H1 (cell line): Measurements from ENCODE around the gene PNMA1. TPM values are rescaled to one million over a fixed set of nuclear protein-coding genes. Genes with fewer than 3 reads are reported as not detected.

Experiments used
- CTCF ChIA-PET: fragments of 300-600 bp; sonication (Branson Sonifier 250); formaldehyde crosslinking; loops from one replicate; lab custom pipeline; 2021; ENCODE audit not compliant: partially characterized antibody; lab: Charles Lee
- POLR2A ChIA-PET: fragments of 300-600 bp; sonication (Branson Sonifier 250); formaldehyde crosslinking; loops from one replicate; lab custom pipeline; 2021; ENCODE audit warnings: inconsistent platforms; ENCODE audit not compliant: partially characterized antibody; lab: Charles Lee
- DNase-seq, 2 experiments: peaks; one replicate each; pipeline versions ENCODE4 v3.0.0 to v3.0.0-alpha.2; 2010 to 2022; ENCODE audit warnings: low spot score in 2 of 2, low read depth in 1 of 2, mixed read lengths in 1 of 2
- FAIRE-seq: peaks from 2 replicates; lab custom pipeline; 2011; peaks lifted over from hg19 to GRCh38; lab: Jason Lieb, UNC
- H2AFZ ChIP-seq: 2 replicates; pipeline ENCODE4 v1.8.1; 2012; ENCODE audit warnings: low read length, inconsistent platforms
- H2AK5ac ChIP-seq: 2 replicates; pipeline ENCODE4 v1.6.1; 2013; ENCODE audit warnings: low read depth, low read length
- H2BK120ac ChIP-seq: replicated peaks from 2 replicates; pipeline ENCODE3; 2013; ENCODE audit warnings: low read depth, low read length, inconsistent platforms
- H2BK12ac ChIP-seq: 2 replicates; pipeline ENCODE4 v1.6.1; 2013; ENCODE audit warnings: low read depth, low read length
- H2BK15ac ChIP-seq: 2 replicates; pipeline ENCODE4 v1.6.1; 2013; ENCODE audit warnings: low read length
- H2BK20ac ChIP-seq: 2 replicates; pipeline ENCODE4 v1.6.1; 2013; ENCODE audit warnings: low read length
- H2BK5ac ChIP-seq: 2 replicates; pipeline ENCODE4 v1.6.1; 2013; ENCODE audit warnings: low read depth, low read length
- H3K14ac ChIP-seq: 2 replicates; pipeline ENCODE4 v1.6.1; 2013; ENCODE audit warnings: inconsistent platforms; ENCODE audit not compliant: insufficient read length
- H3K18ac ChIP-seq: 2 replicates; pipeline ENCODE4 v1.6.1; 2013; ENCODE audit warnings: low read length; ENCODE audit errors: extremely low read depth
- H3K23ac ChIP-seq: 2 replicates; pipeline ENCODE4 v1.6.1; 2013; ENCODE audit warnings: inconsistent platforms; ENCODE audit not compliant: insufficient read length
- H3K23me2 ChIP-seq: 2 replicates; pipeline ENCODE4 v1.6.1; 2013; ENCODE audit warnings: low read depth, low read length
- H3K27ac ChIP-seq: 2 replicates; pipeline ENCODE4 v1.6.1; 2011; ENCODE audit warnings: low read depth, low read length, inconsistent platforms
- H3K27me3 ChIP-seq, 4 experiments: replicated peaks in 1 of 4; 1 replicate in 1 of 4; 2 replicates in 3 of 4; pipeline versions ENCODE4 v1.6.1 to v1.8.1; 2011 to 2013; ENCODE audit warnings: low read length in 3 of 4, mild to moderate bottlenecking in 3 of 4, inconsistent platforms in 2 of 4, mixed read lengths in 2 of 4, moderate library complexity in 1 of 4; ENCODE audit not compliant: control insufficient read depth in 3 of 4, insufficient read depth in 3 of 4; ENCODE audit errors: extremely low read depth in 1 of 4
- H3K36me3 ChIP-seq, 4 experiments: 2 replicates each; pipeline versions ENCODE4 v1.6.1 to v1.8.1; 2011 to 2013; ENCODE audit warnings: mild to moderate bottlenecking in 4 of 4, low read length in 3 of 4, moderate library complexity in 2 of 4, control low read depth in 1 of 4, inconsistent platforms in 1 of 4; ENCODE audit not compliant: insufficient read depth in 4 of 4, control insufficient read depth in 2 of 4
- H3K4ac ChIP-seq: replicated peaks from 2 replicates; pipeline ENCODE3; 2013; ENCODE audit warnings: low read length, low read depth, mixed read lengths, inconsistent platforms; ENCODE audit not compliant: insufficient read length
- H3K4me1 ChIP-seq, 4 experiments: replicated peaks in 1 of 4; 1 replicate in 1 of 4; 2 replicates in 3 of 4; pipeline versions ENCODE4 v1.6.1 to v1.8.1; 2011 to 2013; ENCODE audit warnings: low read length in 3 of 4, inconsistent platforms in 2 of 4, mixed read lengths in 1 of 4; ENCODE audit not compliant: insufficient read depth in 4 of 4, control insufficient read depth in 3 of 4
- H3K4me2 ChIP-seq, 2 experiments: 2 replicates each; pipeline versions ENCODE4 v1.6.1 to v1.8.1; 2011 to 2013; ENCODE audit warnings: low read depth in 2 of 2, low read length in 2 of 2, control low read depth in 1 of 2, inconsistent platforms in 1 of 2, mild to moderate bottlenecking in 1 of 2; ENCODE audit not compliant: insufficient read depth in 1 of 2
- H3K4me3 ChIP-seq, 4 experiments: fragments of 200-600, 300-600 bp in 1 of 4; sonication (generic), shearing (Covaris generic), sonication (Bioruptor Twin) in 1 of 4; 2 replicates each; pipeline versions ENCODE4 v1.5.1 to v1.8.1; 2011 to 2016; ENCODE audit warnings: low read length in 4 of 4, low read depth in 3 of 4, control low read depth in 2 of 4, inconsistent platforms in 2 of 4, mild to moderate bottlenecking in 2 of 4, mixed read lengths in 1 of 4, moderate library complexity in 1 of 4; ENCODE audit not compliant: insufficient read depth in 2 of 4; ENCODE audit errors: extremely low read depth in 1 of 4
- H3K56ac ChIP-seq: replicated peaks from 2 replicates; pipeline ENCODE3; 2013; ENCODE audit warnings: low read depth, mild to moderate bottlenecking, mixed read lengths, low read length, inconsistent platforms; ENCODE audit not compliant: insufficient read length
- H3K79me1 ChIP-seq: 2 replicates; pipeline ENCODE4 v1.6.1; 2013; ENCODE audit warnings: low read depth, low read length, control low read depth
- H3K79me2 ChIP-seq, 2 experiments: 2 replicates each; pipeline versions ENCODE4 v1.6.1 to v1.8.1; 2012 to 2013; ENCODE audit warnings: low read length in 2 of 2, mild to moderate bottlenecking in 2 of 2, inconsistent platforms in 1 of 2; ENCODE audit not compliant: insufficient read depth in 2 of 2, control insufficient read depth in 1 of 2
- H3K9ac ChIP-seq, 4 experiments: replicated peaks in 1 of 4; 1 replicate in 1 of 4; 2 replicates in 3 of 4; pipeline versions ENCODE4 v1.6.1 to v1.8.1; 2011 to 2013; ENCODE audit warnings: low read depth in 3 of 4, low read length in 3 of 4, control low read depth in 2 of 4, mild to moderate bottlenecking in 2 of 4, moderate library complexity in 2 of 4, inconsistent platforms in 1 of 4; ENCODE audit errors: extremely low read depth in 1 of 4
- H3K9me3 ChIP-seq, 2 experiments: 2 replicates each; pipeline versions ENCODE4 v1.6.1 to v1.8.1; 2012 to 2013; ENCODE audit warnings: mild to moderate bottlenecking in 2 of 2, moderate library complexity in 2 of 2, control low read depth in 1 of 2, inconsistent platforms in 1 of 2, low read depth in 1 of 2, low read length in 1 of 2, mixed read lengths in 1 of 2; ENCODE audit not compliant: insufficient read depth in 2 of 2
- H4K20me1 ChIP-seq, 2 experiments: replicated peaks in 1 of 2; 2 replicates each; pipeline versions ENCODE3 to v1.8.1; 2011 to 2013; ENCODE audit warnings: inconsistent platforms in 2 of 2, low read length in 2 of 2, mild to moderate bottlenecking in 1 of 2; ENCODE audit not compliant: insufficient read depth in 2 of 2, control insufficient read depth in 1 of 2
- H4K5ac ChIP-seq: 2 replicates; pipeline ENCODE4 v1.6.1; 2013; ENCODE audit warnings: low read length, low read depth, mixed read lengths, inconsistent platforms; ENCODE audit not compliant: insufficient read length
- H4K8ac ChIP-seq: 2 replicates; pipeline ENCODE4 v1.8.0; 2013; ENCODE audit warnings: mild to moderate bottlenecking, moderate library complexity, low read length, inconsistent platforms; ENCODE audit not compliant: insufficient read depth; ENCODE audit errors: extremely low read depth
- H4K91ac ChIP-seq: replicated peaks from 2 replicates; pipeline ENCODE3; 2013; ENCODE audit warnings: low read length, mixed read lengths, inconsistent platforms; ENCODE audit not compliant: insufficient read length
- ASH2L ChIP-seq: fragments of 200-600, 300-600 bp; sonication (generic); IDR thresholded peaks from one replicate; pipeline ENCODE4 v1.7.1; 2017; ENCODE audit warnings: low read length
- BACH1 ChIP-seq: IDR thresholded peaks from 2 replicates; pipeline ENCODE4 v1.6.1; 2012; ENCODE audit warnings: low read length, improper control_type of control experiment
- CHD1 ChIP-seq: IDR thresholded peaks from 2 replicates; pipeline ENCODE4 v1.6.1; 2012; ENCODE audit warnings: low read depth, low read length, improper control_type of control experiment
- JUN ChIP-seq: IDR thresholded peaks from 2 replicates; pipeline ENCODE4 v1.6.1; 2011; ENCODE audit warnings: low read depth, mild to moderate bottlenecking, improper control_type of control experiment, low read length
- JUND ChIP-seq: IDR thresholded peaks from 2 replicates; pipeline ENCODE4 v1.6.1; 2011; ENCODE audit warnings: mild to moderate bottlenecking, improper control_type of control experiment, low read length
- KDM5A ChIP-seq: fragments of 200-600 bp; IDR thresholded peaks from 2 replicates; pipeline ENCODE4 v1.7.1; 2012; ENCODE audit warnings: mild to moderate bottlenecking, low read length, inconsistent platforms, mixed read lengths
- NRF1 ChIP-seq: IDR thresholded peaks from 2 replicates; pipeline ENCODE4 v1.6.1; 2011; ENCODE audit warnings: mild to moderate bottlenecking, low read depth, low read length, improper control_type of control experiment
- POLR2A ChIP-seq, 2 experiments: IDR thresholded peaks; 1 replicate in 1 of 2; 2 replicates in 1 of 2; pipeline ENCODE4 v1.6.1; 2011; ENCODE audit warnings: low read depth in 2 of 2, low read length in 2 of 2, mild to moderate bottlenecking in 2 of 2; ENCODE audit errors: control extremely low read depth in 1 of 2
- RAD21 ChIP-seq, 2 experiments: IDR thresholded peaks in 1 of 2; conservative IDR thresholded peaks in 1 of 2; 2 replicates each; pipeline ENCODE4 v1.6.1; 2011; ENCODE audit warnings: low read depth in 2 of 2, low read length in 2 of 2, improper control_type of control experiment in 1 of 2, inconsistent platforms in 1 of 2, mild to moderate bottlenecking in 1 of 2, moderate library complexity in 1 of 2
- RFX5 ChIP-seq: IDR thresholded peaks from 2 replicates; pipeline ENCODE4 v1.6.1; 2011; ENCODE audit warnings: low read depth, low read length, improper control_type of control experiment, borderline replicate concordance
- SRF ChIP-seq: IDR thresholded peaks from 2 replicates; pipeline ENCODE4 v1.6.1; 2011; ENCODE audit warnings: mild to moderate bottlenecking, low read depth, low read length, moderate library complexity
- WGBS, 2 experiments: shearing (Covaris generic) in 1 of 2; methylation state at CpG; one replicate each; pipeline versions ENCODE4 v1.1.6 to v1.1.7; 2013 to 2015; ENCODE audit warnings: low lambda C conversion rate in 2 of 2, mixed read lengths in 2 of 2, inconsistent platforms in 1 of 2, low coverage in 1 of 2, missing lambda C conversion rate in 1 of 2; ENCODE audit not compliant: insufficient replicate concordance in 2 of 2, insufficient coverage in 1 of 2, insufficient read length in 1 of 2; ENCODE audit errors: extremely low coverage in 1 of 2, missing lambda C conversion rate in 1 of 2; 5-methylcytosine and 5-hydroxymethylcytosine counted together
- polyA plus RNA-seq, 7 experiments: library from polyadenylated mRNA; depleted of rRNA in 3 of 7; stranded (reverse) in 5 of 7; unstranded in 2 of 7; fragments of >200 nt in 5 of 7; fragments of 200-250 nt in 2 of 7; gene quantifications; 1 replicate in 5 of 7; 2 replicates in 1 of 7; 4 replicates in 1 of 7; pipeline versions ENCODE4 v1.2.1 to v1.2.3, GENCODE V29; 2011 to 2013; ENCODE audit warnings: missing spikeins in 2 of 7, mixed read lengths in 2 of 7
- total RNA-seq: library from RNA; stranded (reverse); fragmentation: NEBNext Ultra II Directional; extraction: Animal tissue kit (Norgen Biotek cat#: 25700); gene quantifications from 2 replicates; pipeline ENCODE4 v1.2.1, GENCODE V29; 2021
- TF ChIP-seq, protein P1 (sequence below): IDR thresholded peaks from 2 replicates; pipeline ENCODE4 v1.6.1; 2012; ENCODE audit warnings: low read length, inconsistent platforms

PNMA1 gene
- total and polyA plus RNA-seq, 2 of the 8 experiments (the other 6 are each of a cell fraction or from before 2014, with no cell fraction given) = 15.8 to 52.7 TPM

DNA sequence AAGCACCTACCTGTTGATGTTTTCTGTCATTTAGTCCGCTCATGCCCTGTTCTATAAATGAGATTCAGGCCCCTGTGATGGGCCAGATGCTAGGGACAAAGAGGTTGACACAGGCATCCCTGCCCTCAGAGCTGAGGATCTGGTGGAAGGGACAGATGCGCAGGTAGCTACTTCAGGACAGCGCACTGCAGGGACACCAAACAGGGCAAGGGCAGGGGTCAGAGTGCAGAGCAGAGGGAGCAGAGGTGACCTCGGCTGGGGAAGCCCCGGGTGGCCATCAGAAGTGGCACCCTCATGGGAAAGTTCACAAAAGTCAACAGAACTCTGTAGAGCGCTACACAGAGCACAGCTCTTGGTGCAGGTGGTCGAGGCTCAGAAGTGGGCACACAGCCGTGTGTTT, 5.6 kb upstream of the PNMA1 start:
- POLR2A ChIA-PET = interaction anchor here (0.9 to 3.4 kb wide), 6 partner anchors 10 to 66 kb away, joined by 3 to 11 read pairs (median 3); a partner anchor contains a TSS
- H4K8ac ChIP-seq = no peak overlapping the region; the same call in 1 of the 2 replicates
- FAIRE-seq (no peak), DNase-seq (no peak)
- no peak overlapping the region for H2BK20ac ChIP-seq
- H2BK120ac ChIP-seq = no peak overlapping the region
- H2BK15ac ChIP-seq = no peak overlapping the region
- peaks cover 2% of the 10 kb centered on the region; the same call in 1 of the 2 replicates for H3K79me1 ChIP-seq
- H3K4me3 ChIP-seq = no peak overlapping the region
- 83% methylated on average over 8 of the region's 8 CpGs; no CpG with 5 or more reads in 1 of the 2 experiments for WGBS, 2 experiments
- no peak overlapping the region for H4K91ac ChIP-seq
- H2BK5ac ChIP-seq = no peak overlapping the region
- H2AK5ac ChIP-seq = peak overlapping the region; percentile 25; the same call in 1 of the 2 replicates
- peak overlapping the region; percentile 63; the same call in 1 of the 2 replicates for H2BK12ac ChIP-seq
- H3K14ac ChIP-seq = no peak overlapping the region
- H3K4me2 ChIP-seq = peak overlapping the region in 1 of 2 experiments; percentile 95; a peak in 2 of 4 replicates
- no peaks in the 10 kb centered on the region for H3K9me3 ChIP-seq
- peaks cover 12% of the 10 kb centered on the region for H3K23me2 ChIP-seq
- H3K23ac ChIP-seq = no peak overlapping the region
- H4K5ac ChIP-seq = no peak overlapping the region
- H3K27ac ChIP-seq = no peak overlapping the region
- H3K36me3 ChIP-seq = peaks cover 0 to 6% (median 0%) of the 10 kb centered on the region in 4 experiments; a peak in 1 of 8 replicates
- no peak overlapping the region for H2AFZ ChIP-seq
- peaks cover 0 to 3% (median 2%) of the 10 kb centered on the region in 4 experiments; a peak in 3 of 7 replicates for H3K27me3 ChIP-seq
- H3K9ac ChIP-seq = no peak overlapping the region
- peaks cover 15 to 29% (median 22%) of the 10 kb centered on the region in 4 experiments for H3K4me1 ChIP-seq
- H3K79me2 ChIP-seq = no peaks in the 10 kb centered on the region
- CTCF ChIA-PET = interaction anchor here (0.6 to 1.6 kb wide), 5 partner anchors 9 to 103 kb away, joined by 3 to 10 read pairs (median 3); no protein-coding TSS in a partner anchor
- H3K18ac ChIP-seq = no peak overlapping the region
- no peak overlapping the region for H3K4ac ChIP-seq
- peaks cover 4% of the 10 kb centered on the region in 2 experiments for H4K20me1 ChIP-seq
- H3K56ac ChIP-seq = no peak overlapping the region
- TF ChIP-seq RFX5 (no peak), ASH2L (no peak), NRF1 (no peak), JUND (no peak), SRF (no peak), POLR2A (IDR thresholded peaks at IDR 0.05; ENCODE audit: control extremely low read depth in 1 of 2, low read depth in 2 of 2, low read length in 2 of 2) (no peak), BACH1 (no peak), JUN (no peak), CHD1 (no peak), KDM5A (no peak), RAD21 (IDR thresholded peaks at IDR 0.05 in 1 of 2, conservative IDR thresholded peaks at IDR 0.05 in 1 of 2; ENCODE audit: low read depth in 2 of 2, low read length in 2 of 2) (no peak)
- TF ChIP-seq, protein P1, sequence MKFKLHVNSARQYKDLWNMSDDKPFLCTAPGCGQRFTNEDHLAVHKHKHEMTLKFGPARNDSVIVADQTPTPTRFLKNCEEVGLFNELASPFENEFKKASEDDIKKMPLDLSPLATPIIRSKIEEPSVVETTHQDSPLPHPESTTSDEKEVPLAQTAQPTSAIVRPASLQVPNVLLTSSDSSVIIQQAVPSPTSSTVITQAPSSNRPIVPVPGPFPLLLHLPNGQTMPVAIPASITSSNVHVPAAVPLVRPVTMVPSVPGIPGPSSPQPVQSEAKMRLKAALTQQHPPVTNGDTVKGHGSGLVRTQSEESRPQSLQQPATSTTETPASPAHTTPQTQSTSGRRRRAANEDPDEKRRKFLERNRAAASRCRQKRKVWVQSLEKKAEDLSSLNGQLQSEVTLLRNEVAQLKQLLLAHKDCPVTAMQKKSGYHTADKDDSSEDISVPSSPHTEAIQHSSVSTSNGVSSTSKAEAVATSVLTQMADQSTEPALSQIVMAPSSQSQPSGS = no peak
